Activated CD8-positive, alpha-beta memory T cell treated with anti-CD3 and anti-CD28 coated beads for 24 hours (primary cell): Measurements from ENCODE around the gene PHAX.
"Not testable (repeated sequence)": the region's sequence is repeated elsewhere in the genome, so short reads cannot be mapped to it uniquely, and the experiment has no call there.

Experiments used
- DNase-seq: peaks from one replicate; pipeline ENCODE4 v3.0.0-alpha.2; 2020

Gene PHAX

GRCh38 chr5:126605525-126605924 is 4.8 kb downstream of the PHAX start:
- no peak for DNase-seq

DNA sequence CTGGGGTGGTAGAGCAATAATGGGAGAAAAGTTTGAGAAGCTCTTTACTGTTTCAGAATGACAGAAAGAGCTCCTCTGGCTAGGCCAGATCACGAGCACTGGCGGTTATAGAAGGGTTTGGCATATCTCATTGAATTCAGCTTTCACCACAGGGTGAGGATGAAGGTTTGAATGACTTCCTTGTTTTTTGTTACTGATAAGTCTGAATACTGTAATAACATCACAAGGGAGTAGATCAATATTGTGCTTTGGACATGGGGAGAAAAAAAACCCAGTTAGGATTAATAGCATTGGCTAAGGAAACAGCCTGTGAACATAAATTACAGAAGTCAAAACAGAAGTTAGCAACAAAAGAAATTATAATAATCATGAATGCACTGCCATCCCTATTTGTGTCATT is 9.4 kb downstream of the PHAX start:
- no peak for DNase-seq

DNA sequence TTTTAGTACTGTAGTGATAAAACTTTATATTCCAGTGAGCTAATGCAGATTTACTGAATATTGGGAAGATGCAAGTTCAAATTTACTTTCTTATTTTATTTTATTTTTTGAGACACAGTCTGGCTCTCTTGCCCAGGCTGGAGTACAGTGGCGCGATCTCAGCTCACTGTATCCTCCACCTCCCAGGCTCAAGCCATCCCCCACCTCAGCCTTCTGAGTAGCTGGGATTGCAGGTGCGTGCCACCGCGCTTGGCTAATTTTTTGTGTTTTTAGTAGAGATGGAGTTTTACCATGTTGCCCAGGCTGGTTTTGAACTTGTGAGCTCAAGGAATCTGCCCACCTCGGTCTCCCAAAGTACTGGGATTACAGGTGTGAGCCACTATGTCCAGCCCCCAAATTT is 9.9 kb downstream of the PHAX start:
- no peak for DNase-seq

DNA sequence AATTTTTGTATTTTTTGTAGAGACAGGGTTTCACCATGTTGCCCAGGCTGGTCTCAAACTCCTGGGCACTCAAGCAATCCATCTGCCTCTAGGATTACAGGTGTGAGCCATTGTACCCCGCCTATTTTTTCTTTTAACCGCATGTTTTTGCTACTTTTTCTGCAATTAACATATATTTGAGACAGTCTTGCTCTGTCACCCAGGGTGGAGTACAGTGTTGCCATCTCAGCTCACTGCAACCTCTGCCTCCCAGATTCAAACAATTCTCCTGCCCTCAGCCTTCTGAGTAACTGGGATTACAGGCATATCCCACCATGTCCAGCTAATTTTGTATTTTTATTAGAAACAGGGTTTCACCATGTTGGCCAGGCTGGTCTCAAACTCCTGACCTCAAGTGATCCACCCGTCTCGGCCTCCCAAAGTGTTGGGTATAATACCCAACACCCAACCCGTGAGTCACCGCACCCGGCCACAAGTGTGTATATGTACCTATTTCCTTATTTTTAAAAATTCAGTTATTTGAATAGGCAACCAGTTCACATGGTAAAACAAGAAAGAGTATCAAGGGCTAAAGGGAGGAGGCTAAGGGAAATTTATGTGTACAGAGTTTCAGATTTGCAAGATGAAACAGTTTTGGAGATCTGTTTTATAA is 13.3 kb downstream of the PHAX start:
- no peak for DNase-seq

DNA sequence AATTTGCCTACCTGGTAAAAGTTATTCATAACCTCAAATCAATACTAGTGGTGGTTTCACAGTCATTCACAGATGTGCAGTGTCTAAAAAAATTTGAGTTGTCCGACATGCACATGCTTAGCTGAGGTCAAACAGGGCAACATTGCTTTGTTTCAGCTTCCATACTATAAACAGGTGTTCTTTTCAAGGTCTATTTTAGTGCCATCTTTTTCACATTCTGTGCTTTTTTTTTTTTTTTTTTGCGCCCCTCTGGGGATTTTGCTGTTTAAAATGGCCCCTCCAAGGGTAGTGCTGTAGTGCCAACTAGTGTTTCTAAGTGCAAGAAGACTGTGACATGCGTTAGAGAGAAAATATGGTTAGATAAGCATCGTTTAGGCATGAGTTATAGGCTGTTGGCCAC is 14.5 kb downstream of the PHAX start:
- DNase-seq, result no peak

- not testable (repeated sequence) for DNase-seq
Measured at GRCh38 chr5:126617603-126618002, 16.9 kb downstream of the PHAX start.

DNA sequence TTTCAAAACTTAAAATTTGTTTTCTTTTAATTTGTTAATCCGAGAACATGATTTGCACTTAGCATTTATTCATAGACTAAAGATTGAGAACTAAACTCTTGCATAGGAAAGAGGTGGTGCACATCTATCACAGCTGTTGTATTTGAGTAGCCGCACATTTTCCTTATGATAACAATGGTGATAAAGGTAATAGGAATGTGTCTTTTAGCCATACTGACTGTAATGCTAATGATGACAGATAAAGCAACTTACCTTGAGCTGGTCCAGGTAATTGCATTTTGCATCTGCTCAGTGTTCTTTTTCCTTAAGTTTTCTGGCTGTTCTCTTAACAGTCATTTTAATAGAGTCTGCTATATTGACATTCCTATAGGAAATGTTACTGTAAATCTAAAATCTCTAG is 19.0 kb downstream of the PHAX start:
- no peak for DNase-seq

- no peak for DNase-seq
Measured at GRCh38 chr5:126624534-126624933, 23.8 kb downstream of the PHAX start.

GRCh38 chr5:126628102-126628501 is 27.4 kb downstream of the PHAX start:
- no peak for DNase-seq

DNA sequence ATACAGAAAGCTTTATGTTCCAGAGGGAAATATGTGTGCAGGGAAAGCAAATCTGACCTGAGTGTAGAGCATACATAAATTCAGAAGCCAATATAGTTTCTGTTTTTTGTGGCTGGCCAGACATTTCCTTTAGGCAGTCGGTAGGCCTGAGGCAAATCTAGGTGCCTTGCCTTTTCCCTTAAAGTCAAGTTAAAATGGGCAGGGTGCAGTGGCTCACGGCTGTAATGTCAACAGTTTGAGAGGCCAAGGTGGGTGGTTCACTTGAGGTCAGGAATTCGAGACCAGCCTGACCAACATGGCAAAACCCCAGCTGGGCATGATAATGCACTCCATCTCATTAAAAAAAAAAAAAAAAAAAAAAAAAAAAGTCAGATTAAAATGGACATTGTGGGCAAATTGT is 31.2 kb downstream of the PHAX start:
- no peak for DNase-seq

GRCh38 chr5:126633552-126633951 is 32.8 kb downstream of the PHAX start:
- DNase-seq, result no peak

DNA sequence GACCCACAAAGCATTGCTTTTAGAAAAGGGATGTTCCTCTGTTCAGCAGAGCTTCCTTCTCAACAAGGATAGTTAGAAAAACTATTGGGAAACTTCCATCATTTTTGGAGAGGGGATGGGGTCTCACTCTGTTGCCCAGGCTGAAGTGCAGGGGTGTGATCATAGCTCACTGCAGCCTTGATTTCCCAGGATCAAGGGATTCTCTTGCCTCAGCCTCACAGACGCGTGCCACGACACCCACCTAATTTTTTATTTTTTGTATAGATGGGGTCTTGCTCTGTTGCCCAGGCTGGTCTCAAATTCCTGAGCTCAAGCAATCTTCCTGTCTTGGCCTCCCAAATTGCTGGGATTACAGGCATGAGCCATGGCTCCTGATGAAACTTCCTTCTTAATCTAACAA is 34.8 kb downstream of the PHAX start:
- no peak for DNase-seq

DNA sequence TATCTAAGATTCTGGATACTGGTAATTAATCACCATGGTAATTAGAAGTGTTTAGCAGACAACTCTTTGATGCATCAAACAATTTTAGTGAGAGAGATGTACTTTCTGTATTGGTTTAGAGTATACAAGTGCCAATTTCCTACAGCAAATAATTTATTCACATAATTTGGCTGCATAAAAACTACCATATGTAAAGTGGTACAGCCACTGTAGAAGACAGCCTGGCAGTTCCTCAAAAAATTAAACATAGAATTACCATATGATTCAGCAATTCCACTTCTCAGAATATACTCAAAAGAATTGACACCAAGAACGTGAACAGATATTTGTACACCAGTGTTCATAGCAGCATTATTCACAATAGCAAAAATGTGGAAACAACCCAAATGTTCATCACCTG is 36.2 kb downstream of the PHAX start:
- no peak for DNase-seq

DNA sequence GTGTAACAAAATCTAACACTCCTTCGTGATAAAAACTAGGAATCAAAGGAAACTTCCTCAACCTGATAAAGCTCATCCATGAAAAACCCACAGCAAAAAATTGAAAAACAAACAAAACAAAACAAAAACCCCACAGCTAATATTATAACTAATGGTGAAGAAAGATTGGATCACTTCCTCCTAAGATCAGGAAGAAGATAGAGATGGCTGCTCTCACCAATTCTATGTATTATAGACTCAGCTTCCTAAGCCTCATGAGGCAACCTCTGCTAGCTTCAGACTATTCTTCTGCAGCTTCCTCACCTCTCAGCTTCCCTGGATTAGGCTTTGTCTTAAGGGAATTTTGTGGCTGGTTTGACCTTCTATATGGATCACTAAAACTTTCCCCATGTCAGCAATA is 40.1 kb downstream of the PHAX start:
- DNase-seq, result no peak

DNA sequence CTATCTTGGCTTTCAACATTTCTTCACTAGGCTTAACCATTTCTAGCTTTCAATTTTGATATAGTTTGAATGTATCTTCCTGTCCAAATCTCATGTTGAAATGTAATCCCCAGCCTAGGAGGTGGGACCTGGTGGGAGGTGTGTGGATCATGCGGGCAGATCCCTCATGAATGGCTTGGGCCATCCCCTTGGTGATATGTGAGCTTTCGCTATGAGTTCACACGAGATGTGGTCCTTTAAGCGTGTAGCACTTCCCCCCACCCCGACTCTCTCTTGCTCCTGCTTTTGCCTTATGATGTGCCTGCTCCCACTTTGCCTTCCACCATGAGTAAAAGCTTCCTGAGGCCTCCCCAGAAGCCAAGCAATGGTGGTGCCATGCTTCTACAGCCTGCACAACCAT is 40.6 kb downstream of the PHAX start:
- DNase-seq, result no peak

GRCh38 chr5:126645132-126645531 is 44.4 kb downstream of the PHAX start:
- DNase-seq, result no peak

DNA sequence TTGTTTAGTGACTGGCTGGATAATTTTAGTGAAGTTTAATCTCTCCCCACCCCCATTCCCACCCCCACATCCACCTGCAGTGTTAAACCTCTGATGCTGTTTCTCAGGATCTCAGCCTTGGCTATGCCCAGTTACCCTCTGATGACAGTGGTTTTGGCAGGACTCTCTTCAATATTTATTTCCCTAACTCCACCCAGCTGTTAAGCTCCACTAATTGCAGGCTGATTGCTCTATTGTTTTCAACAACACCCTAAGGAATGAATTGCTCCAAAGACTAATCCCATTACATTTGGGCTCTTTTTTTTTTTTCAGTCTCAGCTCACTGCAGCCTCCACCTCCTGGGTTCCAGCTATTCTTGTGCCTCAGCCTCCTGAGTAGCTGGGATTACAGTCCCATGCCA is 46.3 kb downstream of the PHAX start:
- DNase-seq, result no peak

DNA sequence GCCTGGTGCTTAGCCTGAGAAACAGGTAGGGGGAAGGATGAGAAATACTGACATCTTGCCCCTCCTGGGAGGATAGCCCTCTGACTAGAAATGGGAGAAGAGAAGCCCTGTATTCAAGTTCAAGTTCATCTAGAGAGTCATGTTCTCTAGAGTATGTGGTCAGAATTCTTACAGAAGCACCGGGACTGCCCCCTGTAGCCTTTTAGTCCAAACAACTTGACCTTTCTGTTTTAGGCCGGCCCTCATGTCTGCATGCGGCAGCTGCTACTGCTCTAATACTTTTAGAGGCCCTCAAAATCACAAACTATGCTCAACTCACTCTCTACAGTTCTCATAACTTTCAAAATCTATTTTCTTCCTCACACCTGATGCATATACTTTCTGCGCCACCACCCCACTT is 47.7 kb downstream of the PHAX start:
- DNase-seq, result no peak

DNA sequence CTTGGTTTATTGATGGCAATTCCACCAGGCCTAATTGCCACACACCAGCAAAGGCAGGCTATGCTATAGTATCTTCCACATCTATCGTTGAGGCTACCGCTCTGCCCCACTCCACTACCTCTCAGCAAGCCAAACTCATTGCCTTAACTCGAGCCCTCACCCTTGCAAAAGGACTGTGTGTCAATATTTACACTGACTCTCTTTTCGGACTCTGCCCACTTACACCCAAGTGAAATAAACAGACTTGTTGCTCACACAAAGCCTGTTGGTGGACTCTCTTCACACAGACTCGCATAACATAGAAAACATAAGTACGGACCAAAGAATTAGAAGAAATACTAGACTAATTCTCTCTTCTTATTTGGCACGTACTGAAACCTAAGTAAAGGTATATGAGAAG is 48.3 kb downstream of the PHAX start:
- DNase-seq, result not testable (repeated sequence)

DNA sequence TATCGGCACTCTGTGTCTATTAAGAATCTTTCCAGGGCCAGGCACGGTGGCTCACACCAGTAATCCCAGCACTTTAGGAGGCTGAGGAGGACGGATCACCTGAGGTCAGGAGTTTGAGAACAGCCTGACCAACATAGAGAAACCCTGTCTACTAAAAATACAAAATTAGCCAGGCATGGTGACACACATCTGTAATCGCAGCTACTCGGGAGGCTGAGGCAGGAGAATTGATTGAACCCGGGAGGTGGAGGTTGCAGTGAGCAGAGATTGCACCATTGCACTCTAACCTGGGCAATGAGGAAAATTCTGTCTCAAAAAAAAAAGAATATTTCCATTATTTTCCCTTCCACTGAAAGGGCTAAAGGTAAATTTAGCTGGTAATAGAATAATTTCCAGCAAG is 49.0 kb downstream of the PHAX start:
- not testable (repeated sequence) for DNase-seq

DNA sequence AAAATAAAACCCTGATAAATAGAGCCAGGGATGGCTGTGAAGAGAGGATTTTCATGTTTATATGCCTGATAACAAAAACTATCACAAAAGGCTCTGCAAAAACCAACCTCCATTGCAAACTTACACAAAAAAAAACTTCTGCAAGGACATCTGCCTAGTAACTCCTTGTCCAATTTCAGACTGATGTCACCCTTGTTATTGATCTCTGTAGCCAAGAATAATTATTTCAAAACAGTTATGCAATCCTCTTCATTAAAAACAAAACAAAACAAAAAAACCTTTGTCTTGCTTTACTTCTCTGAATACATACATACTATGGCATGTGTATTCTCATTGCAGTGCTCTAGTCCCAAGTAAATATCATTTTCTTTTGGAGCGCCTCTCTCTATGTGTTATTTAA is 49.7 kb downstream of the PHAX start:
- DNase-seq, result no peak

- no peak for DNase-seq
Measured at GRCh38 chr5:126651013-126651577, 50.3 kb downstream of the PHAX start.

DNA sequence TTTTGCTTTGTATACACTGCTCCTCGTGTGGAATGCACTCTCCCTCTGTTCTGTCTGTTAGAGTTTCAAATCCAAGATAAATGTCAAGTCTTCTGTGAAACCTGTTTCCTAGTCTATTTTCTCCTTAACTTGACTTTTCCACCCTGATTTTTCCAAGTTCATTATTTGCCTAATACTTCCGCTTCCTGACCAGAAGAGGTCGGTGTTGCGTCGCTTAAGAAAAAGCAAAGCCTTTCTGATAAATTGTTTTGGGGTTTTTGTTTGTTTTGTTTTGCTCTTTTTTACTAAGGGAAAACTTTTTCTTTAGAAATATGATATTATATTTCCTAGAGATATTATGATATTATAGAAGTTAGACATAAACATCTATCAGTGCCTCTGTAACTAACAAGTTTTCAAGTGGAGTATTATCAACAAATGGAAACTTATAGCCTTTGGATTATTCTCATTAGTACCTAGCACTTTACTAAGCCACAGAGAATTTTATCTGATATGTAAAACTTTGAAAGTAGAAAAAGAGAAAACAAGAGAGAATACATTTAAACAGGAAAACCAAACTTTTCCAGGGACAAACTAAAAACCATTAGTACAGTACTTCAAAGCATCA is 55.8 kb downstream of the PHAX start:
- DNase-seq, result no peak

DNA sequence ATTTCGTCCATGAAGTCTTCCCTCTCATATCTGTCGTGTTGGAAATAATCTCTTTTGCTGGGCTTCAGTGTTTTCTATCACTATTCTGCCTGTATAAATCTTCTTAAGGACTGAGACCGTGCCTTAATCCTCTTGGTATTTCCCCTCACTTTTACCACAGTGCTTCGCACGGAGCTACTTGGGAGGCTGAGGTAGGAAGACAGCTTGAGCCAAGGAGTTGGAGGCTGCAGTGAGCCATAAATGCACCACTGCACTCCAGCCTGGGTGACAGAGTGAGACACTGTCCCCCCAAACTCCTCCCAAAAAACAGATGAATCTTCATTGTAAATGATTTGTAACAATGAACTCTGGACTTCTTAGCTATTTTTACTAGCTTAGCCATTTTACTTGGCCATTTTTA is 57.8 kb downstream of the PHAX start:
- no peak for DNase-seq
